T-cell (primary cell): ENCODE data around the gene FHOD3. TPM values are rescaled to one million over a fixed set of nuclear protein-coding genes. Genes with fewer than 3 reads are reported as not detected.

Source experiments
- ATAC-seq, 4 experiments: fragments of 200-7000 bp in 3 of 4; fragments of 150-1000 bp in 1 of 4; cut with Tn5 transposase; replicated peaks in 1 of 4; 1 replicate in 3 of 4; 2 replicates in 1 of 4; pipeline ENCODE4 v1.10.0; 2021; ENCODE audit warnings: moderate library complexity in 3 of 4, mild to moderate bottlenecking in 2 of 4, moderate number of reproducible peaks in 1 of 4
- CTCF ChIA-PET, 2 donors: fragments of 300-600 bp; sonication (Branson Sonifier 250); formaldehyde crosslinking; loops; one replicate each; lab custom pipeline; 2022; ENCODE audit warnings: antibody characterized with exemption in 2 of 2; lab: Charles Lee
- POLR2A ChIA-PET, 2 donors: fragments of 300-600 bp; sonication (Branson Sonifier 250); formaldehyde crosslinking; loops; one replicate each; lab custom pipeline; 2022; ENCODE audit warnings: antibody characterized with exemption in 2 of 2; lab: Charles Lee
- DNase-seq, 35 experiments: peaks; one replicate each; pipeline versions ENCODE4 v3.0.0 to v3.0.0-alpha.2; 2013 to 2023
- H3K27ac ChIP-seq: one replicate; pipeline ENCODE4 v1.5.1; 2013; ENCODE audit warnings: low read length
- H3K27me3 ChIP-seq, 2 experiments: replicated peaks in 1 of 2; 1 replicate in 1 of 2; 2 replicates in 1 of 2; pipeline versions ENCODE4 v1.6.1 to v1.7.0; 2013; ENCODE audit warnings: low read length in 1 of 2, mixed read lengths in 1 of 2; ENCODE audit not compliant: control insufficient read depth in 2 of 2, insufficient read depth in 2 of 2; ENCODE audit errors: extremely low read depth in 1 of 2
- H3K36me3 ChIP-seq, 2 donors: 1 replicate in 1 of 2; 2 replicates in 1 of 2; pipeline versions ENCODE4 v1.6.1 to v1.7.0; 2013; ENCODE audit warnings: low read length in 1 of 2; ENCODE audit not compliant: control insufficient read depth in 2 of 2, insufficient read depth in 1 of 2; ENCODE audit errors: extremely low read depth in 1 of 2
- H3K4me1 ChIP-seq, 2 experiments: 1 replicate in 1 of 2; 2 replicates in 1 of 2; pipeline versions ENCODE4 v1.6.1 to v1.7.0; 2013; ENCODE audit warnings: low read length in 2 of 2, mixed read lengths in 1 of 2; ENCODE audit not compliant: insufficient read depth in 2 of 2, control insufficient read depth in 1 of 2; ENCODE audit errors: extremely low read depth in 1 of 2
- H3K4me3 ChIP-seq, 2 donors: 1 replicate in 1 of 2; 2 replicates in 1 of 2; pipeline versions ENCODE4 v1.5.1 to v1.7.0; 2013; ENCODE audit warnings: mild to moderate bottlenecking in 2 of 2, low read length in 1 of 2, moderate library complexity in 1 of 2; ENCODE audit not compliant: control insufficient read depth in 1 of 2; ENCODE audit errors: extremely low read depth in 1 of 2
- H3K9me3 ChIP-seq: 2 replicates; pipeline ENCODE4 v1.7.0; 2013
- H3K27ac Mint-ChIP-seq, 2 donors: one replicate each; pipeline ENCODE4 v1.8.0; 2020 to 2021; ENCODE audit warnings: mild to moderate bottlenecking in 2 of 2, mixed read lengths in 2 of 2
- H3K27me3 Mint-ChIP-seq, 2 donors: one replicate each; pipeline ENCODE4 v1.8.0; 2021 to 2022; ENCODE audit warnings: mixed read lengths in 2 of 2
- H3K36me3 Mint-ChIP-seq: one replicate; pipeline ENCODE4 v1.8.0; 2021; ENCODE audit warnings: mixed read lengths
- H3K4me1 Mint-ChIP-seq, 3 donors: one replicate each; pipeline ENCODE4 v1.8.0; 2020 to 2022; ENCODE audit warnings: mixed read lengths in 3 of 3, mild to moderate bottlenecking in 1 of 3
- H3K4me3 Mint-ChIP-seq, 3 donors: one replicate each; pipeline ENCODE4 v1.8.0; 2020 to 2022; ENCODE audit warnings: mild to moderate bottlenecking in 3 of 3, mixed read lengths in 3 of 3, moderate library complexity in 3 of 3
- H3K9me3 Mint-ChIP-seq, 3 donors: one replicate each; pipeline ENCODE4 v1.8.0; 2020 to 2022; ENCODE audit warnings: mixed read lengths in 3 of 3
- WGBS: methylation state at CpG from one replicate; pipeline ENCODE4 v1.1.5; 2013; ENCODE audit warnings: missing lambda C conversion rate; ENCODE audit not compliant: insufficient coverage; 5-methylcytosine and 5-hydroxymethylcytosine counted together
- total RNA-seq, 35 experiments: library from RNA in 6 of 35; stranded (reverse) in 6 of 35; fragments of 120-200 nt in 1 of 35; gene quantifications; one replicate each; pipeline versions ENCODE4 v1.2.1 to v1.2.4 and lab custom pipeline; 2013 to 2026

FHOD3 gene
- total RNA-seq, 5 donors from 2014 or later (not counting 1 experiment from before 2014, with no cell fraction given), result 0.06 TPM; not detected in 4

DNA sequence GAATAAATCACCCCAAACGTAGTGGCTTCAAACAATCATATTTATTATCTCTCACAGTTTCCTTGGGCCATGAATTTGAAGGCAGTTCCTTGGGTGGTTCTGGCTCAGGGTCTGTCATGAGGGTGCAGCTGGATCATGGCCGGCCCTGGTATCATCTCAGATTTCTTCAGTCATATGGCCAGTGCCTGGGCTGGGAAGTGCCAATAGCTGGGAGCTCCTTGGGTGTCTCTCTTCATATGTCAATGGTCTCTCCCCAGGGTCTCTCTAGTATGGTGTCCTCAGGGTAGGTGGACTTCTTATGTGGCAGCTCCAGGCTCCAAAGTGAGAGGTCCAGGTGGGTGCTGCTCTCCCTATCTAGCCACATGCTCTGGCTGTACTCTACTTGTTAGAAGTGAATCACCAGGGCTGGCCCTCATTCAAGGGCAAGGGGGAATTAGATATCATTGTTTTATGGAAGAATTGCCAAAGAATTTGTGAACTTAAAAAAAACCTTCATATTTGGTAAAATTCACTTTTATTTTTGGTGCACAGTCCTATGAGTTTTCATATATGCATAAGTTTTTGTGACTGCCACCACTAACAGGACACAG is 15.4 kb downstream of the FHOD3 start:
- Mint-ChIP-seq H3K36me3 (no peaks in the 10 kb centered on the region), H3K27ac (no peak overlapping the region), H3K27me3 (peaks cover 25 to 30% of the 10 kb centered on the region in 2 donors), H3K9me3 (peaks cover 0 to under 1% (median 0%) of the 10 kb centered on the region in 3 donors), H3K4me3 (no peak overlapping the region), H3K4me1 (no peaks in the 10 kb centered on the region)
- WGBS, result 100% methylated on average over 1 of the region's 2 CpGs
- CTCF ChIA-PET, result no interaction called here
- Histone ChIP-seq H3K4me1 (no peaks in the 10 kb centered on the region), H3K27me3 (peaks cover 0 to 29% of the 10 kb centered on the region in 2 experiments), H3K4me3 (no peak overlapping the region), H3K36me3 (no peaks in the 10 kb centered on the region), H3K9me3 (no peaks in the 10 kb centered on the region), H3K27ac (no peak overlapping the region)
- no peak for ATAC-seq
- POLR2A ChIA-PET, result no interaction called here
- DNase-seq, result no peak

DNA sequence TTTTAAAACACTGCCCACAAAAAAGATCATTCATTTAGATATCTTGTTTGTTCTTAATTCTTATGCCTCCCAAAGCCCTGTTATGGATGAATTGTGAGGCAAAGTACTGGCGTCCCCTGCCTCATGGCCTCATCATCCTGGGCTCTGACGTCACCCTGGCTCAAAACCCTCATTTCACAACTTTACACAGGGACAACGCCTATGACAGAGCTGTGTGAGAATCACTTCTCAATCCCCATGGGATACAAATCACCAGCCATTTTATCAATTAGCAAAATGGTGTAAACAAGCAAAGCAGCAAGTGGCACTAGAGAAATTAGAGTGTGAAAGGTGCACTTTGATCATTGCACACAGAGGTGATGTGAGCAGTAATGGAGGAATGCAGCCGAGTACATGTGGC is 16.6 kb downstream of the FHOD3 start:
- H3K4me1 Mint-ChIP-seq, result no peaks in the 10 kb centered on the region
- Histone ChIP-seq H3K4me1 (no peaks in the 10 kb centered on the region), H3K27ac (no peak overlapping the region), H3K4me3 (no peak overlapping the region), H3K36me3 (no peaks in the 10 kb centered on the region), H3K27me3 (peaks cover 0 to 22% of the 10 kb centered on the region in 2 experiments), H3K9me3 (no peaks in the 10 kb centered on the region)
- H3K4me3 Mint-ChIP-seq, result no peak overlapping the region
- ChIA-PET POLR2A (no interaction called here), CTCF (no interaction called here)
- DNase-seq, result no peak
- peaks cover 22 to 33% of the 10 kb centered on the region in 2 donors for H3K27me3 Mint-ChIP-seq
- 75% methylated on average over 1 of the region's 4 CpGs for WGBS
- no peak overlapping the region for H3K27ac Mint-ChIP-seq
- H3K9me3 Mint-ChIP-seq, result peaks cover 3 to 12% (median 8%) of the 10 kb centered on the region in 3 donors
- no peak for ATAC-seq
- no peaks in the 10 kb centered on the region for H3K36me3 Mint-ChIP-seq

DNA sequence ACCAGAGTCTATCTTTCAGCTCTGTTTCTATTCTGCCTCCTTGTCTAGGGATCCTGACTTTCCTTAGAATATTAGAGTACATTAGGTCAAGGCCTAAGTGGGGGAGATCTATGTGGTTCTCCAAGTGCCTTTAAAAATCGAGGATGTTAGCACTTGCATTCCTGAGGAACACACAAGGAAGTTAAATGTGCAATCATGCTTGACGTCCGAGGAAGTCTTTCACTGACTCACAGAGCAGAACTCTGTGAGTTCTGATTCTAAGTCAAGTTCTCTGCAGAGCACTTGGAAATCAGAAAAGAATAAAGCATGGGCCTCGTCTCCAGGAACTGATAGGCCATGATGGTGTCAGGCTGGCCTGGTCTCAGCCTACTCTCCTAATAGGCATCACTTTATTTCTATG is 17.2 kb downstream of the FHOD3 start:
- CTCF ChIA-PET, result no interaction called here
- Histone ChIP-seq H3K27me3 (peaks cover 0 to 17% of the 10 kb centered on the region in 2 experiments), H3K36me3 (no peaks in the 10 kb centered on the region), H3K4me3 (no peak overlapping the region), H3K27ac (no peak overlapping the region), H3K9me3 (no peaks in the 10 kb centered on the region), H3K4me1 (no peaks in the 10 kb centered on the region)
- Mint-ChIP-seq H3K4me3 (no peak overlapping the region), H3K27me3 (peaks cover 23 to 39% of the 10 kb centered on the region in 2 donors), H3K4me1 (no peaks in the 10 kb centered on the region), H3K27ac (no peak overlapping the region), H3K9me3 (peaks cover 7 to 16% (median 10%) of the 10 kb centered on the region in 3 donors), H3K36me3 (no peaks in the 10 kb centered on the region)
- no peak for ATAC-seq
- POLR2A ChIA-PET, result no interaction called here
- no peak for DNase-seq
- WGBS, result 58% methylated on average over 3 of the region's 4 CpGs

DNA sequence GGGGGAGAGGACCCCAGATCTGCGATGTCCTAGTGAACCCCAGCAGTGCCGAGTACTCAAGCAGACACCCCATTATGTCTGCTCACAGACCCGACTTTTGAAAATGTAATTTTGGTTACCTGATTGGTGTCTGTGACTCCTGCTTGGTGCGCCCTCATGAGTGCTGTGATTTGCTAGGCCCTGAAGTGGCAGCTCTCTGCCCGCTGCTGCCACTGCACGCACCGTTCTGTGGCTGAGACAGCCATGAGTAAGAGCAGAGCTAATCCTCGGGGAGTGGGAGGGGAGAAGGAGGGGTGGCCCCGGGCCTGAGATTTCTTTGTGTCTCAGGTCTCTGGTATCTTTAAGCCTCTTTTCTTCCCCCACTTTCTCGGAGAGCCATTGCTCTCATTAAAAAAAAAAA is 18.2 kb downstream of the FHOD3 start:
- no peaks in the 10 kb centered on the region for H3K36me3 ChIP-seq
- H3K27ac Mint-ChIP-seq, result no peak overlapping the region

DNA sequence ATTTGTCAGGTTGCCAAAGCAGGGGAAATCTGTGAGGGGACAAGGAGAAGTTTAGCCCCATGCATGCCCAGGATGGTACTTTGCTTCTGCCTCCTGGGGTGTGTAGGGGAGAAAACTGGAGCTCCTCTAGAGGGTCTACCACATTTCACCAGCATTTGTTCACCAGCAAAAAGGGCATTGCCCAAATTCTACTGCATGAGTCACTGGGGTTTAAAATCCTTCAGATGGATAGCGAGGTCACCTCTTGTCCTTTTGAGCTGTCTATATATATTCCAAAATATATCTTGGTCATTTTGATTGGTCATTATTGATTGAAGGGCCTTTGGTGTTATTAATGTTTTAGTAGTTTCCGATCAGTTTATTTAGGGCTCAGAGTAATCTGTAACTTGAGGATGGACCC is 18.7 kb downstream of the FHOD3 start:
- no peak overlapping the region for H3K4me3 Mint-ChIP-seq
- peaks cover 7 to 16% (median 10%) of the 10 kb centered on the region in 3 donors for H3K9me3 Mint-ChIP-seq
- Histone ChIP-seq H3K27ac (no peak overlapping the region), H3K9me3 (no peaks in the 10 kb centered on the region), H3K4me3 (no peak overlapping the region), H3K36me3 (no peaks in the 10 kb centered on the region), H3K27me3 (peaks cover 0 to 15% of the 10 kb centered on the region in 2 experiments), H3K4me1 (no peaks in the 10 kb centered on the region)
- H3K4me1 Mint-ChIP-seq, result no peaks in the 10 kb centered on the region
- DNase-seq (no peak), ATAC-seq (no peak)
- CTCF ChIA-PET, result no interaction called here
- no peaks in the 10 kb centered on the region for H3K36me3 Mint-ChIP-seq
- peaks cover 26 to 40% of the 10 kb centered on the region in 2 donors for H3K27me3 Mint-ChIP-seq
- POLR2A ChIA-PET, result no interaction called here
- H3K27ac Mint-ChIP-seq, result no peak overlapping the region
- no CpG with 5 or more reads among the region's 2 CpGs for WGBS

More for the DNA sequence above, 18.2 kb downstream of the FHOD3 start:
- H3K4me1 Mint-ChIP-seq, result no peaks in the 10 kb centered on the region
- Histone ChIP-seq H3K4me1 (no peaks in the 10 kb centered on the region), H3K9me3 (no peaks in the 10 kb centered on the region), H3K4me3 (no peak overlapping the region), H3K27me3 (peaks cover 0 to 12% of the 10 kb centered on the region in 2 experiments), H3K27ac (no peak overlapping the region)
- H3K9me3 Mint-ChIP-seq, result peaks cover 7 to 16% (median 10%) of the 10 kb centered on the region in 3 donors
- ATAC-seq (no peak), DNase-seq (no peak)
- 89% methylated on average over 4 of the region's 10 CpGs for WGBS
- no peak overlapping the region for H3K4me3 Mint-ChIP-seq
- POLR2A ChIA-PET, result no interaction called here
- H3K27me3 Mint-ChIP-seq, result peaks cover 25 to 37% of the 10 kb centered on the region in 2 donors
- CTCF ChIA-PET, result no interaction called here
- no peaks in the 10 kb centered on the region for H3K36me3 Mint-ChIP-seq

DNA sequence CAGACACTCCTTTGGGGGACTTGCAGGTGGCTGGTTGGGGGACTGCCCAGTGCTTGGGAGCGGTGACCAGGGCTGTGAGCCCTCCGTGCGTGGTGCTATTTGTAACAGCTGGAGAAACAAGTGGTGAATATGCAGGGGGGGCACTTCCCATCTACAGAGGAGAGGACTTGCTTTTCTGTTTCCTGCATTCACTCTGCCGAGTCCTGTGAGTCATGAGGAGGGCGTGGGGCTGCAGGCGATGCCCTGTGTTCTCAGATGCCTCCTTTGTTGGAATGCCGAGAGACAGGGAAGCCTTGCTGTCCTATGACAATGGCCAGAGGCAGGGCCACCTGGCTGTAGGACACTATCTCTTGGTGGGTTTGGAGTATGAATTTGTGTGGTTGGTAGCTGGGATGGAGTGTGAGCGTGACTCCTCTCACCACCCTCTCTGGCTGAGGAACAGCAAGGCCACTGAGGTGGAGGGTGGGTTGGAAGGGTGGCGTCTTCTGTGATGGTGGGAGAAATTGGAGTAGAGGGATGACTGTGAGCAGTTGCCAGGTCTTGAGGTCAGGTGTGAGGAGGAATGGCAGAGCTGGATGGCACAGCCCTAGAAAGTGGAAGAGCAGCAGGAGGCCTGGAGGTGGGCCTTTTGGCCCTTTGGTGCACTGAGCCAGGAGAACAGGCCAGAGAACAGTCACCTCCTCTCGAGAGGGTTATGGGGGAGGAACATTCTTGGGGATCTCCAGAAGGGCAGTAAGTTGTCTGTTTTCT is 24.3 kb downstream of the FHOD3 start:
- CTCF ChIA-PET, result no interaction called here
- no peak overlapping the region for H3K27ac Mint-ChIP-seq
- WGBS, result 65% methylated on average over 7 of the region's 10 CpGs

More for the DNA sequence above, 24.3 kb downstream of the FHOD3 start:
- ATAC-seq, result no peak
- POLR2A ChIA-PET, result no interaction called here
- H3K9me3 Mint-ChIP-seq, result peaks cover 7 to 16% (median 10%) of the 10 kb centered on the region in 3 donors
- Histone ChIP-seq H3K27me3 (peaks cover 0 to 19% of the 10 kb centered on the region in 2 experiments), H3K9me3 (no peaks in the 10 kb centered on the region), H3K4me1 (no peaks in the 10 kb centered on the region), H3K36me3 (no peaks in the 10 kb centered on the region), H3K4me3 (no peak overlapping the region), H3K27ac (no peak overlapping the region)
- no peaks in the 10 kb centered on the region for H3K4me1 Mint-ChIP-seq
- no peak for DNase-seq
- peaks cover 36% of the 10 kb centered on the region in 2 donors for H3K27me3 Mint-ChIP-seq
- H3K36me3 Mint-ChIP-seq, result no peaks in the 10 kb centered on the region
- no peak overlapping the region for H3K4me3 Mint-ChIP-seq
